SK-N-MC (cell line): ENCODE measurements around the gene GP1BB.

Experiments
- EZH2 ChIP-seq: fragments of 200-600 bp; sonication (generic); IDR thresholded peaks from one replicate; pipeline ENCODE4 v1.6.1; 2017; ENCODE audit warnings: antibody characterized with exemption
- FOXP2 ChIP-seq: optimal IDR thresholded peaks from 2 replicates; pipeline ENCODE3; 2011; ENCODE audit warnings: mild to moderate bottlenecking, moderate library complexity; ENCODE audit not compliant: insufficient read depth; ENCODE audit errors: extremely low read length, control extremely low read depth
- POLR2AphosphoS5 ChIP-seq: IDR thresholded peaks from 2 replicates; pipeline ENCODE4 v1.6.1; 2012; ENCODE audit warnings: mild to moderate bottlenecking, low read depth, low read length, borderline replicate concordance

DNA sequence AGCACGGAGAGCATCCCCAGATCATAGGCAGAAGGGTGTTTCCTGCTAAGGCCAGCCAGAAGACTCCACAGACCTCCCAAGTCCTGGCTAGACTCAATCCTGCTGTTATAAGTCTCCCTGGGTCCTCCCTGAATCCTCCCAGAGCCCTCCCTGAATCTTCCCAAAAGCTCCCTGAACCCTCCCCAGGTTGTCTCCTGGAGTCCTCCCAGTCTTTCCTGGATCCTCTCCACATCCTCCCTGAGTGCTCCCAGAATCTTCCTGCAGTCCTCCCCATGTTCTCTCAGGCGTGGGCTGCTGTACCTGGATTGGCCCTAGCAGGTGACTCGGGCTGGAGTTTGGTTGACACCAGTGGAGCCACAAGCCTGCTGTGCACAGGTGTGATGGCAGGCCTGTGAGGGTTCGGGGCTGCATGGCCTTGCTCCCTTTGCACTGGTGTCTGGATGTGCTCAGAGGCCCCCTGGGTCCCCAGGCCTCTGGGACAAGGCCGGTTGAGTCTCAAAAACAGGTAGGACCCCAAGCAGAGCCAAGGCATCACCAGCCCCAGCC, 11.6 kb downstream of the GP1BB start:
- TF ChIP-seq POLR2AphosphoS5 (no peak), EZH2 (no peak), FOXP2 (no peak)
